NCI-H1694 (cell line): ENCODE measurements around the gene CYP11A1.

Source experiments
- DNase-seq: peaks from one replicate; lab custom pipeline; 2025; lab: John Stamatoyannopoulos, UW

Gene CYP11A1

GRCh38 chr15:74388363-74388951 is 21.0 kb upstream of the CYP11A1 start:
- no peak for DNase-seq

GRCh38 chr15:74387621-74388362 is 20.3 kb upstream of the CYP11A1 start:
- no peak for DNase-seq

GRCh38 chr15:74387141-74387541 is 19.7 kb upstream of the CYP11A1 start:
- DNase-seq = no peak

GRCh38 chr15:74386496-74387140 is 19.2 kb upstream of the CYP11A1 start:
- DNase-seq = no peak

- DNase-seq = no peak
Measured at GRCh38 chr15:74385733-74386132, 18.3 kb upstream of the CYP11A1 start.

- DNase-seq = no peak
Measured at GRCh38 chr15:74384881-74385643, 17.6 kb upstream of the CYP11A1 start.

GRCh38 chr15:74384566-74384880 is 17.1 kb upstream of the CYP11A1 start:
- DNase-seq = no peak

- no peak for DNase-seq
Measured at GRCh38 chr15:74383695-74384565, 16.5 kb upstream of the CYP11A1 start.

GRCh38 chr15:74383286-74383685 is 15.8 kb upstream of the CYP11A1 start:
- DNase-seq = no peak

GRCh38 chr15:74382004-74382816 is 14.8 kb upstream of the CYP11A1 start:
- DNase-seq = peak; percentile 47

GRCh38 chr15:74381481-74381880 is 14.0 kb upstream of the CYP11A1 start:
- no peak for DNase-seq

- DNase-seq = no peak
Measured at GRCh38 chr15:74381190-74381453, 13.7 kb upstream of the CYP11A1 start.

GRCh38 chr15:74380361-74381189 is 13.1 kb upstream of the CYP11A1 start:
- no peak for DNase-seq

GRCh38 chr15:74378848-74379247 is 11.4 kb upstream of the CYP11A1 start:
- no peak for DNase-seq

- no peak for DNase-seq
Measured at GRCh38 chr15:74377831-74378766, 10.7 kb upstream of the CYP11A1 start.

- no peak for DNase-seq
Measured at GRCh38 chr15:74376825-74377581, 9.6 kb upstream of the CYP11A1 start.

GRCh38 chr15:74376226-74376625 is 8.8 kb upstream of the CYP11A1 start:
- DNase-seq = no peak

- DNase-seq = peak; percentile 41
Measured at GRCh38 chr15:74375303-74375693, 7.9 kb upstream of the CYP11A1 start.
